Neural cell (in vitro differentiated cells): ENCODE measurements around the gene BCDIN3D. TPM values are rescaled to one million over a fixed set of nuclear protein-coding genes. Genes with fewer than 3 reads are reported as not detected.

Experiments
- H2AFZ ChIP-seq: fragments of 200-600, 300-800 bp; sonication (generic), shearing (Covaris generic); 2 replicates; pipeline ENCODE4 v1.6.0; 2014; ENCODE audit warnings: low read depth, mild to moderate bottlenecking, antibody characterized with exemption, low read length, moderate library complexity
- H3F3A ChIP-seq: fragments of 200-600 bp; shearing (Covaris generic); 2 replicates; pipeline ENCODE4 v1.6.1; 2016; ENCODE audit warnings: mild to moderate bottlenecking, moderate library complexity, mixed read lengths, antibody characterized with exemption, low read length; ENCODE audit not compliant: insufficient read depth, poor library complexity, severe bottlenecking
- H3K27ac ChIP-seq: fragments of 200-600, 300-800 bp; sonication (generic), shearing (Covaris generic); 2 replicates; pipeline ENCODE4 v1.5.1; 2014; ENCODE audit warnings: mild to moderate bottlenecking, low read length, moderate library complexity
- H3K27me3 ChIP-seq: fragments of 300-800, 200-600 bp; sonication (generic), shearing (Covaris generic); 2 replicates; pipeline ENCODE4 v1.6.0; 2014; ENCODE audit warnings: mild to moderate bottlenecking, low read depth, low read length, moderate library complexity; ENCODE audit not compliant: insufficient read depth
- H3K36me3 ChIP-seq: fragments of 300-800, 200-600 bp; sonication (generic), shearing (Covaris generic); 2 replicates; pipeline ENCODE4 v1.5.1; 2014; ENCODE audit warnings: mild to moderate bottlenecking, antibody characterized with exemption, low read length, moderate library complexity; ENCODE audit not compliant: insufficient read depth
- H3K4me2 ChIP-seq: fragments of 300-800, 200-600 bp; sonication (generic), shearing (Covaris generic); 2 replicates; pipeline ENCODE4 v1.6.0; 2014; ENCODE audit warnings: mild to moderate bottlenecking, low read length
- H3K4me3 ChIP-seq: fragments of 300-800, 200-600 bp; sonication (generic), shearing (Covaris generic); 2 replicates; pipeline ENCODE4 v1.5.1; 2014; ENCODE audit warnings: mild to moderate bottlenecking, low read length, moderate library complexity
- H3K79me2 ChIP-seq: fragments of 200-600 bp; shearing (Covaris generic); replicated peaks from 2 replicates; pipeline ENCODE4 v1.6.0; 2014; ENCODE audit warnings: mild to moderate bottlenecking, low read length, moderate library complexity; ENCODE audit not compliant: insufficient read depth
- H3K9ac ChIP-seq: fragments of 300-800, 200-600 bp; sonication (generic), shearing (Covaris generic); 2 replicates; pipeline ENCODE4 v1.6.1; 2016; ENCODE audit warnings: mild to moderate bottlenecking, low read length, mixed read lengths
- H3K9me2 ChIP-seq: fragments of 200-600 bp; shearing (Covaris generic); 2 replicates; pipeline ENCODE4 v1.6.1; 2016; ENCODE audit warnings: mild to moderate bottlenecking, low read length, mixed read lengths; ENCODE audit not compliant: insufficient read depth
- H3K9me3 ChIP-seq: fragments of 200-600, 300-800 bp; sonication (generic), shearing (Covaris generic); 2 replicates; pipeline ENCODE4 v1.6.1; 2016; ENCODE audit warnings: mild to moderate bottlenecking, mixed run types, low read length, moderate library complexity, mixed read lengths
- H4K20me1 ChIP-seq: fragments of 200-600 bp; shearing (Covaris generic); 2 replicates; pipeline ENCODE4 v1.6.1; 2016; ENCODE audit warnings: mild to moderate bottlenecking, mixed run types; ENCODE audit not compliant: insufficient read depth
- CTCF ChIP-seq: fragments of 450-650 bp; IDR thresholded peaks from 2 replicates; pipeline ENCODE4 v1.5.1; 2014; ENCODE audit warnings: antibody characterized with exemption, mild to moderate bottlenecking, moderate library complexity; ENCODE audit not compliant: poor library complexity, severe bottlenecking
- EP300 ChIP-seq: fragments of 450-650 bp; conservative IDR thresholded peaks from 2 replicates; pipeline ENCODE4 v1.6.1; 2014; ENCODE audit warnings: antibody characterized with exemption, mild to moderate bottlenecking, moderate library complexity; ENCODE audit not compliant: poor library complexity, severe bottlenecking
- EZH2 ChIP-seq: fragments of 200-600, 300-800 bp; shearing (Covaris generic), sonication (generic); IDR thresholded peaks from 2 replicates; pipeline ENCODE4 v1.6.1; 2014; ENCODE audit warnings: antibody characterized with exemption, low read length, borderline replicate concordance, mild to moderate bottlenecking; ENCODE audit not compliant: insufficient read depth, poor library complexity, severe bottlenecking
- MXI1 ChIP-seq: fragments of 450-650 bp; conservative IDR thresholded peaks from 2 replicates; pipeline ENCODE4 v1.6.1; 2014; ENCODE audit warnings: antibody characterized with exemption, mild to moderate bottlenecking; ENCODE audit not compliant: poor library complexity, severe bottlenecking
- POLR2AphosphoS5 ChIP-seq: IDR thresholded peaks from 2 replicates; pipeline ENCODE4 v1.6.1; 2012
- RAD21 ChIP-seq: fragments of 450-650 bp; conservative IDR thresholded peaks from 2 replicates; pipeline ENCODE4 v1.6.1; 2014; ENCODE audit warnings: antibody characterized with exemption, mild to moderate bottlenecking, moderate library complexity
- SMC3 ChIP-seq: fragments of 450-650 bp; conservative IDR thresholded peaks from 2 replicates; pipeline ENCODE4 v1.6.1; 2014; ENCODE audit warnings: antibody characterized with exemption, mild to moderate bottlenecking, moderate library complexity; ENCODE audit not compliant: poor library complexity
- TAF1 ChIP-seq: IDR thresholded peaks from 2 replicates; pipeline ENCODE4 v1.6.1; 2012; ENCODE audit warnings: low read depth
- polyA plus RNA-seq: library from polyadenylated mRNA; depleted of rRNA; stranded (reverse); fragments of >200 nt; gene quantifications from 2 replicates; pipeline ENCODE4 v1.2.3, GENCODE V29; 2014
- TF ChIP-seq, protein P1 (sequence below): IDR thresholded peaks from 2 replicates; pipeline ENCODE4 v1.6.1; 2012; ENCODE audit warnings: borderline replicate concordance

Gene BCDIN3D
- polyA plus RNA-seq, 1 donor from 2014 or later: 10.0 TPM

DNA sequence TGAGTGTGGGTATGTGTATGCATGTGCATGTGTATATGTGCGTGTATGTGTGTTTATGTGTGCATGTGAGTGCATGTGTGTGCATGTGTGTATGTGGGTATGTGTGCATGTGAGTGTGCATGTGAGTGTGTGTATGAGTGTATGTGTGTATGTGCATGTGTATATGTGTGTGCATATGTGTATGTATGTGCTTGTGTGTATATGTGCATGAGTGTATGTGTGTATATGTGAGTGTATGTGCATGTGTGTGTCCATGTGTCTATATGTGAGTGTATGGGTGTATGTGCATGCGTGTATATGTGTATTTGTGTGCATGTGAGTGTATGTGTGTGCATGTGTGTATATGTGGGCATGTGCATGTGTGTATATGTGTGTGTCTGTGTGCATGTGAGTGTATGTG lies 35.1 kb upstream of the BCDIN3D start:
- no peak overlapping the region for H3K27ac ChIP-seq

GRCh38 chr12:49877066-49877465 lies 34.2 kb upstream of the BCDIN3D start:
- Histone ChIP-seq H3K4me3 (no peak overlapping the region), H3K27me3 (no peaks in the 10 kb centered on the region), H3K36me3 (no peaks in the 10 kb centered on the region), H4K20me1 (no peaks in the 10 kb centered on the region), H3K9me2 (no peaks in the 10 kb centered on the region), H3K79me2 (no peaks in the 10 kb centered on the region), H3F3A (no peaks in the 10 kb centered on the region), H3K9me3 (no peaks in the 10 kb centered on the region), H3K9ac (no peak overlapping the region), H2AFZ (no peak overlapping the region), H3K27ac (no peak overlapping the region), H3K4me2 (no peak overlapping the region)
- TF ChIP-seq CTCF (no peak), EP300 (no peak), RAD21 (no peak), SMC3 (no peak), MXI1 (no peak), POLR2AphosphoS5 (no peak), EZH2 (no peak), TAF1 (no peak)
- TF ChIP-seq, protein P1, sequence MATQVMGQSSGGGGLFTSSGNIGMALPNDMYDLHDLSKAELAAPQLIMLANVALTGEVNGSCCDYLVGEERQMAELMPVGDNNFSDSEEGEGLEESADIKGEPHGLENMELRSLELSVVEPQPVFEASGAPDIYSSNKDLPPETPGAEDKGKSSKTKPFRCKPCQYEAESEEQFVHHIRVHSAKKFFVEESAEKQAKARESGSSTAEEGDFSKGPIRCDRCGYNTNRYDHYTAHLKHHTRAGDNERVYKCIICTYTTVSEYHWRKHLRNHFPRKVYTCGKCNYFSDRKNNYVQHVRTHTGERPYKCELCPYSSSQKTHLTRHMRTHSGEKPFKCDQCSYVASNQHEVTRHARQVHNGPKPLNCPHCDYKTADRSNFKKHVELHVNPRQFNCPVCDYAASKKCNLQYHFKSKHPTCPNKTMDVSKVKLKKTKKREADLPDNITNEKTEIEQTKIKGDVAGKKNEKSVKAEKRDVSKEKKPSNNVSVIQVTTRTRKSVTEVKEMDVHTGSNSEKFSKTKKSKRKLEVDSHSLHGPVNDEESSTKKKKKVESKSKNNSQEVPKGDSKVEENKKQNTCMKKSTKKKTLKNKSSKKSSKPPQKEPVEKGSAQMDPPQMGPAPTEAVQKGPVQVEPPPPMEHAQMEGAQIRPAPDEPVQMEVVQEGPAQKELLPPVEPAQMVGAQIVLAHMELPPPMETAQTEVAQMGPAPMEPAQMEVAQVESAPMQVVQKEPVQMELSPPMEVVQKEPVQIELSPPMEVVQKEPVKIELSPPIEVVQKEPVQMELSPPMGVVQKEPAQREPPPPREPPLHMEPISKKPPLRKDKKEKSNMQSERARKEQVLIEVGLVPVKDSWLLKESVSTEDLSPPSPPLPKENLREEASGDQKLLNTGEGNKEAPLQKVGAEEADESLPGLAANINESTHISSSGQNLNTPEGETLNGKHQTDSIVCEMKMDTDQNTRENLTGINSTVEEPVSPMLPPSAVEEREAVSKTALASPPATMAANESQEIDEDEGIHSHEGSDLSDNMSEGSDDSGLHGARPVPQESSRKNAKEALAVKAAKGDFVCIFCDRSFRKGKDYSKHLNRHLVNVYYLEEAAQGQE: no peak

More for the DNA sequence above, 35.1 kb upstream of the BCDIN3D start:
- H3K4me2 ChIP-seq: no peak overlapping the region
- H2AFZ ChIP-seq: no peak overlapping the region
- H4K20me1 ChIP-seq: no peaks in the 10 kb centered on the region
- H3K9ac ChIP-seq: no peak overlapping the region
- H3K79me2 ChIP-seq: no peaks in the 10 kb centered on the region
- no peaks in the 10 kb centered on the region for H3K9me3 ChIP-seq
- H3K9me2 ChIP-seq: no peaks in the 10 kb centered on the region
- H3K4me3 ChIP-seq: no peak overlapping the region
- H3K36me3 ChIP-seq: no peaks in the 10 kb centered on the region
- H3F3A ChIP-seq: no peaks in the 10 kb centered on the region
- TF ChIP-seq MXI1 (no peak), RAD21 (no peak), EP300 (no peak), TAF1 (no peak), POLR2AphosphoS5 (no peak), CTCF (no peak), EZH2 (no peak), SMC3 (no peak)
- TF ChIP-seq, protein P1: no peak
- no peaks in the 10 kb centered on the region for H3K27me3 ChIP-seq
